ENCODE measurements around the gene BATF. TPM values are rescaled to one million over a fixed set of nuclear protein-coding genes. Genes with fewer than 3 reads are reported as not detected.

BATF gene
- total and polyA plus RNA-seq, 2 donors (not counting 1 experiment from before 2014, with no cell fraction given) = 12.8 to 16.4 TPM

DNA sequence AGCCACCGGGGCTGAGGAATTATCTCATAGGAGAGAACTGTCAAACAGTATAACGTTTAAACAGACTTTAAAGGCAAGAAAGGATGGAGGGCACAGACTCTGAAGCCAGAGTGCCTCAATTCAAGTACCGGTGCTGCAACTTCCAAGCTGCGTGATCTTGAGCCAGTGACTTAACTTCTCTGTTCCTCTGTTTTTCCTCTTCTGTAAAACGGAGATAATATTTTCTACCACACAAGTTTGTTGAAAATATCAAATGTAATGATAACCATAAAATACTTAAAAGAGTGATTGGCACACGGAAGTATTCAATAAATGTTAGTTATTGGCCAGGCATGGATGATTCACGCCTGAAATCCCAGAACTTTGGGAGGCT lies 18.2 kb downstream of the BATF start:
- Histone ChIP-seq H3K36me3 (replicated peaks in 1 of 2; ENCODE audit: control extremely low read depth in 1 of 2, control insufficient read depth in 1 of 2, extremely low read depth in 1 of 2, insufficient read depth in 2 of 2, low read length in 1 of 2) (no peaks in the 10 kb centered on the region), H3K4me2 (replicated peaks; ENCODE audit: low read depth, low read length, poor library complexity, severe bottlenecking) (peak overlapping the region; percentile 47), H3K79me2 (ENCODE audit: control insufficient read depth, insufficient read depth, low read length) (peaks cover 8% of the 10 kb centered on the region), H3K4me3 (ENCODE audit: control extremely low read depth in 1 of 5, extremely low read depth in 1 of 5, insufficient read depth in 1 of 5, low read depth in 2 of 5, low read length in 4 of 5) (no peak overlapping the region), H3K9me3 (ENCODE audit: control extremely low read depth in 1 of 3, control insufficient read depth in 2 of 3, insufficient read depth in 1 of 3, low read length in 2 of 3) (no peaks in the 10 kb centered on the region), H3K4me1 (ENCODE audit: control insufficient read depth in 2 of 2, insufficient read depth in 2 of 2, low read length in 2 of 2) (peaks cover 34 to 52% of the 10 kb centered on the region in 2 donors), H3K9ac (ENCODE audit: low read length) (no peak overlapping the region), H3K27ac (ENCODE audit: low read length in 2 of 2) (peak overlapping the region; percentile 7 to 75), H4K20me1 (ENCODE audit: control insufficient read depth, insufficient read depth, low read length, poor library complexity, severe bottlenecking) (no peaks in the 10 kb centered on the region), H3K27me3 (replicated peaks in 1 of 4; ENCODE audit: control extremely low read depth in 1 of 4, control insufficient read depth in 3 of 4, insufficient read depth in 4 of 4, low read length in 3 of 4) (no peaks in the 10 kb centered on the region), H2AFZ (ENCODE audit: insufficient read depth, low read depth, low read length, poor library complexity, severe bottlenecking) (no peak overlapping the region)
- intact Hi-C loops (cut with micrococcal nuclease) = loop anchor here (10.0 kb wide), 1 partner anchor 46 kb away; no protein-coding TSS in a partner anchor
- Mint-ChIP-seq H3K9me3 (ENCODE audit: insufficient read depth) (no peaks in the 10 kb centered on the region), H3K27me3 (no peaks in the 10 kb centered on the region), H3K27ac (peak overlapping the region; percentile 92), H3K4me1 (peaks cover 52% of the 10 kb centered on the region), H3K4me3 (peak overlapping the region; percentile 69)
- no peak for TF ChIP-seq EZH2 (IDR thresholded peaks at IDR 0.05; ENCODE audit: borderline replicate concordance, insufficient read depth, low read depth, low read length, poor library complexity, severe bottlenecking)
- no peak for TF ChIP-seq CTCF (IDR thresholded peaks at IDR 0.05)
- DNase-seq (no peak), ATAC-seq (ENCODE audit: low read depth) (no peak)
- 71% methylated on average over 3 of the region's 7 CpGs for WGBS (ENCODE audit: insufficient coverage)
- POLR2A ChIA-PET = interaction anchor here (1.5 to 1.8 kb wide), 3 partner anchors 14 to 26 kb away, joined by 3 to 8 read pairs (median 3); no protein-coding TSS in a partner anchor
- CTCF ChIA-PET = interaction anchor here (1.1 to 6.2 kb wide), 7 partner anchors 8 to 46 kb away, joined by 3 to 60 read pairs (median 9); partner anchors contain the start of gene BATF

DNA sequence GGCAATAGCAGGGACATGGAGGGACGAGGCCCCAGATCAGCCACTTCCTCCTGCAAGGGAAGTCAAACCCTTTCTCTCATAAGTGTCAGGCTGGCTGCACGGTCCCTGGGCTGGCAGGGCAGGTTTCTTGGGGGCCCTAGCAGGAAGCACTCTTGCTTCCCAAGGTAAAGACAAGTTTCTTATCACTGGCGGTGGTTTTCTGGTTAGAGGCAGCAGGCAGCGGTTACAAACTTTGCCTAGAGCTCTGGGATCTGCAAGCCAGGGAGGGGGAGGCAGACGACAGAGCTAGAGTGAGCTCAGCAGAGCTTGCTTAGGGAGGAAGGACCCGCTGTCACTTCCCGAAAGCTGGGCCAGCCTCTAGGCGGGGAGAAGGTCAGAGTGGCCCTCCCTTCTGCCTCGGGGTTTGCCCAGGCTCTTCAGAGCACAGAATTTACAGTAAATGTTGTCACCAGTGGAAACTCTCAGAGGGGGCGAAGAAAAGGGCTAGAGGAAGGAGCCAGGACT lies 20.4 kb downstream of the BATF start:
- Histone ChIP-seq H3K9ac (ENCODE audit: low read length) (peak overlapping the region; percentile 63), H3K27me3 (replicated peaks in 1 of 4; ENCODE audit: control extremely low read depth in 1 of 4, control insufficient read depth in 3 of 4, insufficient read depth in 4 of 4, low read length in 3 of 4) (no peaks in the 10 kb centered on the region), H3K36me3 (replicated peaks in 1 of 2; ENCODE audit: control extremely low read depth in 1 of 2, control insufficient read depth in 1 of 2, extremely low read depth in 1 of 2, insufficient read depth in 2 of 2, low read length in 1 of 2) (peaks cover 0 to 5% of the 10 kb centered on the region in 2 experiments), H3K4me3 (ENCODE audit: control extremely low read depth in 1 of 5, extremely low read depth in 1 of 5, insufficient read depth in 1 of 5, low read depth in 2 of 5, low read length in 4 of 5) (peak overlapping the region; percentile 7 to 54 (median 34)), H2AFZ (ENCODE audit: insufficient read depth, low read depth, low read length, poor library complexity, severe bottlenecking) (peak overlapping the region; percentile 81), H3K4me1 (ENCODE audit: control insufficient read depth in 2 of 2, insufficient read depth in 2 of 2, low read length in 2 of 2) (peaks cover 34 to 52% of the 10 kb centered on the region in 2 donors), H3K4me2 (replicated peaks; ENCODE audit: low read depth, low read length, poor library complexity, severe bottlenecking) (peak overlapping the region; percentile 84), H3K27ac (ENCODE audit: low read length in 2 of 2) (peak overlapping the region; percentile 61 to 88), H4K20me1 (ENCODE audit: control insufficient read depth, insufficient read depth, low read length, poor library complexity, severe bottlenecking) (no peaks in the 10 kb centered on the region), H3K79me2 (ENCODE audit: control insufficient read depth, insufficient read depth, low read length) (peaks cover 18% of the 10 kb centered on the region), H3K9me3 (ENCODE audit: control extremely low read depth in 1 of 3, control insufficient read depth in 2 of 3, insufficient read depth in 1 of 3, low read length in 2 of 3) (no peaks in the 10 kb centered on the region)
- H3K4me3 Mint-ChIP-seq = peak overlapping the region; percentile 78
- TF ChIP-seq EZH2 (IDR thresholded peaks at IDR 0.05; ENCODE audit: borderline replicate concordance, insufficient read depth, low read depth, low read length, poor library complexity, severe bottlenecking) (no peak), CTCF (IDR thresholded peaks at IDR 0.05) (no peak)
- intact Hi-C loops (cut with micrococcal nuclease) = loop anchor here (2.0 to 10.0 kb wide), 2 partner anchors 20 to 48 kb away; partner anchors contain the start of gene BATF
- no peaks in the 10 kb centered on the region for H3K9me3 Mint-ChIP-seq (ENCODE audit: insufficient read depth)
- ChIA-PET POLR2A (interaction anchor here (0.6 kb wide), 1 partner anchor 249 kb away, joined by 6 read pairs; no protein-coding TSS in a partner anchor), CTCF (interaction anchor here (0.9 to 6.2 kb wide), 7 partner anchors 10 to 54 kb away, joined by 3 to 60 read pairs (median 8); no protein-coding TSS in a partner anchor)
- ATAC-seq (ENCODE audit: low read depth) = peak; percentile 79
- 1% methylated on average over 9 of the region's 10 CpGs for WGBS (ENCODE audit: insufficient coverage)
- H3K27ac Mint-ChIP-seq = peak overlapping the region; percentile 94
- H3K4me1 Mint-ChIP-seq = peaks cover 50% of the 10 kb centered on the region
- DNase-seq = peak; percentile 83
- no peaks in the 10 kb centered on the region for H3K27me3 Mint-ChIP-seq

All from B cell (primary cell).